ENCODE results near the gene RGS1. TPM values are rescaled to one million over a fixed set of nuclear protein-coding genes. Genes with fewer than 3 reads are reported as not detected.

The RGS1 gene
- total RNA-seq, 1 donor from 2014 or later = not detected

DNA sequence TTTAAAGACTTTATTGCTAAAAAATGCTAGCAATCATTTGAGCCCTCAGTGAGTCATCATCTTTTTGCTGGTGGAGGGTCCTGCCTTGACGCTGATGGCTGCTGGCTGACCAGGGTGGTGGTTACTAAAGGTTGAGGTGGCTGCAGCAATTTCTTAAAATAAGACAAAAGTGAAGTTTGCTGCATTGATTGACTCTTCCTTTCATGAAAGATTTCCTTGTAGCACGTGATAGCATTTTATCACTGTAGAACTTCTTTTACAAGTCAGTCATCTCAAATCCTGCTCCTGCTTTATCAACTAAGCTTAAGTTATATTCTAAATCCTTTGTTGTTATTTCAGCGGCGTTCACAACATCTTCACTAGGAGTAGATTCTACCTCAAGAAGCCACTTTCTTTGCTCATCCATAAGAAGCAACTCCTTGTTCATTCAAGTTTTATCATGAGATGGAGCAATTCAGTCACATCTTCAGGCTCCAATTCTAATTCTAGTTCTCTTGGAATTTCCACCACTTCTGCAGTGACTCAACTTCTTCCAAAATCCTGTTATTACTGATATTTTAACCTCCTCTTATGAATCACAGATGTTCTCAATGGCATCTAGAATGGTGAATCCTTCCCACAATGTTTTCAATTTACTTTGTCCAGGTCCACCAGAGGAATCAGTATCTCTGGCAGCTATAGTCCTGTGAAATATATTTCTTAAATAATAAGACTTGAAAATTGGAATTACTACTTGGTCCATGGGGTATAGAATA is 17.6 kb upstream of the RGS1 start:
- no peaks in the 10 kb centered on the region for H3K27me3 ChIP-seq (ENCODE audit: control insufficient read depth, insufficient read depth, low read length)
- FAIRE-seq (no peak), DNase-seq (ENCODE audit: low read depth) (no peak)
- no peak overlapping the region for H3K4me3 ChIP-seq (ENCODE audit: low read depth, low read length)
- H3K36me3 ChIP-seq (ENCODE audit: control insufficient read depth, insufficient read depth, low read length) = no peaks in the 10 kb centered on the region
- TF ChIP-seq, protein P1, sequence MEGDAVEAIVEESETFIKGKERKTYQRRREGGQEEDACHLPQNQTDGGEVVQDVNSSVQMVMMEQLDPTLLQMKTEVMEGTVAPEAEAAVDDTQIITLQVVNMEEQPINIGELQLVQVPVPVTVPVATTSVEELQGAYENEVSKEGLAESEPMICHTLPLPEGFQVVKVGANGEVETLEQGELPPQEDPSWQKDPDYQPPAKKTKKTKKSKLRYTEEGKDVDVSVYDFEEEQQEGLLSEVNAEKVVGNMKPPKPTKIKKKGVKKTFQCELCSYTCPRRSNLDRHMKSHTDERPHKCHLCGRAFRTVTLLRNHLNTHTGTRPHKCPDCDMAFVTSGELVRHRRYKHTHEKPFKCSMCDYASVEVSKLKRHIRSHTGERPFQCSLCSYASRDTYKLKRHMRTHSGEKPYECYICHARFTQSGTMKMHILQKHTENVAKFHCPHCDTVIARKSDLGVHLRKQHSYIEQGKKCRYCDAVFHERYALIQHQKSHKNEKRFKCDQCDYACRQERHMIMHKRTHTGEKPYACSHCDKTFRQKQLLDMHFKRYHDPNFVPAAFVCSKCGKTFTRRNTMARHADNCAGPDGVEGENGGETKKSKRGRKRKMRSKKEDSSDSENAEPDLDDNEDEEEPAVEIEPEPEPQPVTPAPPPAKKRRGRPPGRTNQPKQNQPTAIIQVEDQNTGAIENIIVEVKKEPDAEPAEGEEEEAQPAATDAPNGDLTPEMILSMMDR (IDR thresholded peaks at IDR 0.05; ENCODE audit: insufficient read depth, low read length, severe bottlenecking) = no peak

DNA sequence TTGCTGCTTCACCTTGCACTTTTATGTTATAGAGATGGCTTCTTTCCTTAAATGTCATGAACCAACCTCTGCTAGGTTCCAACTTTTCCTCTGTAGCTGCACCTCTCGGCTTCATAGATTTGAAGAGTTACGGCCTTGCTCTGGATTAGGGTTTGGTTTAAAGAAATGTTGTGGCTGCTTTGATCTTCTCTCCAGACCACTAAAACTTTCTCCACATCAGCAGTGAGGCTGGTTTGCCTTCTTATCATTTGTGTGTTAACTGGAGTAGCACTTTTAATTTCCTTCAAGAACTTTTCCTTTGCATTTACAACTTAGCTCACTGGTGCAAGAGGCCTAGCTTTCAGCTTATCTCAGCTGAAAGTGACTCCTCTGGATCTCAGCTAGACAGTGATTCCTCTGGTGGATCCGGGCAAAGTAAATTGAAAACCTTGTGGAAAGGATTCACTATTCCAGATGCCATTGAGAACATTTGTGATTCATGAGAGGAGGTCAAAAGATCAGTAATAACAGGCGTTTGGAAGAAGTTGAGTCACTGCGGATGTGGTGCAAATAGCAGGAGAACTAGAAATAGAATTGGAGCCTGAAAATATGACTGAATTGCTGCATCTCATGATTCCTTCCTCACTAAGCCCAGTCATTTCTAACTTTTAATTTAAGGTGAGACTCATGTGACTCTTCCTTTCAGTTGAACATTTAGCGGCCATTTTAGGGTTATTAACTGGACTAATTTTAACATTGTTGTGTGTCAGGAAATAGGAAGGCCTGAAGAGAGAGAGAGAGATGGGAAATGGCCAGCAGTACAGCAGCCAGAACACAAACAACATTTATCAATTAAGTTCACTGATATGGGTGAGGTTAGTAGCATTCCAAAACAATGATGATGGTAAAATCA is 16.2 kb upstream of the RGS1 start:
- H3K4me3 ChIP-seq (ENCODE audit: low read depth, low read length) = no peak overlapping the region
- peak; percentile 86 for DNase-seq (ENCODE audit: low read depth)
- no peaks in the 10 kb centered on the region for H3K27me3 ChIP-seq (ENCODE audit: control insufficient read depth, insufficient read depth, low read length)
- FAIRE-seq = no peak
- no peaks in the 10 kb centered on the region for H3K36me3 ChIP-seq (ENCODE audit: control insufficient read depth, insufficient read depth, low read length)
- TF ChIP-seq, protein P1 (IDR thresholded peaks at IDR 0.05; ENCODE audit: insufficient read depth, low read length, severe bottlenecking) = no peak

DNA sequence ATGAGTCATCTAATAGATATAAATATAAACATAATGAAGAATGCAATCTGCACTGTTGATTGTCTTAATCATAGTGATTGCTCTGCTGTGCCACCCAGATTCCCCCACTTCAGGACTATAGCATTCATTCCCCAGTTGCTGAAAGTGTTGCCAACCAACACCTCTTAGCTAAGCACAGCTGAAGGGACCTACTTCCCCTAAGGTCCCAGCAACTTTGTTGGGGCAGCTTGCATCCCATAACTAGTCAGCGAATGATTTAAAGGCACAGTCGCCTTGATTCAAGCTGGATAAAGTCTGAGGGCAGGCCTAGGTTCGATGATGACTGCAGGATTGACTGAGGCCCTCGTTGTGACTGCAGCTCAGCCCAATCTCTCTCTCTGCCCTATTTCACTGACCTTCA is 14.3 kb upstream of the RGS1 start:
- no peak for FAIRE-seq
- no peaks in the 10 kb centered on the region for H3K27me3 ChIP-seq (ENCODE audit: control insufficient read depth, insufficient read depth, low read length)
- no peaks in the 10 kb centered on the region for H3K36me3 ChIP-seq (ENCODE audit: control insufficient read depth, insufficient read depth, low read length)
- DNase-seq (ENCODE audit: low read depth) = no peak
- H3K4me3 ChIP-seq (ENCODE audit: low read depth, low read length) = no peak overlapping the region
- TF ChIP-seq, protein P1 (IDR thresholded peaks at IDR 0.05; ENCODE audit: insufficient read depth, low read length, severe bottlenecking) = no peak

DNA sequence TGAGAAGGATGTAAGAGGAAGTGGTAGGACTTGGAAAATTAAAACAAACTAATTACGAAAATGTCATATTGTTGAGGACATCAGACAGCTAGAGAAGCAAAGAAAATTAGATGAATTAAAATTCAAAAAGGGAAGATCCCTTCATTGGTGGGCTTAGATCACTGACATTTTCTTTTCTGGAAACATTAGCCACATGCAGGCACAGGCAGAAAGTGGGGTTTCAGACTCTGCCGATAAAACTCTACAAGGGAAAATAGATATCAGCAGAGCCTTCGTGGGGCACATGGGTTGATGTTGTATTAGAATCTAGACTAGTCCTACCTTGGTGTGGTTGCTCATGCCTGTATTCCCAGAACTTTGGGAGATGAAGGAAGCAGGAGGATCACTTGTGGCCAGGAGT is 12.4 kb upstream of the RGS1 start:
- TF ChIP-seq, protein P1 (IDR thresholded peaks at IDR 0.05; ENCODE audit: insufficient read depth, low read length, severe bottlenecking) = no peak
- H3K27me3 ChIP-seq (ENCODE audit: control insufficient read depth, insufficient read depth, low read length) = no peaks in the 10 kb centered on the region
- H3K36me3 ChIP-seq (ENCODE audit: control insufficient read depth, insufficient read depth, low read length) = no peaks in the 10 kb centered on the region
- FAIRE-seq = no peak
- no peak for DNase-seq (ENCODE audit: low read depth)
- no peak overlapping the region for H3K4me3 ChIP-seq (ENCODE audit: low read depth, low read length)

DNA sequence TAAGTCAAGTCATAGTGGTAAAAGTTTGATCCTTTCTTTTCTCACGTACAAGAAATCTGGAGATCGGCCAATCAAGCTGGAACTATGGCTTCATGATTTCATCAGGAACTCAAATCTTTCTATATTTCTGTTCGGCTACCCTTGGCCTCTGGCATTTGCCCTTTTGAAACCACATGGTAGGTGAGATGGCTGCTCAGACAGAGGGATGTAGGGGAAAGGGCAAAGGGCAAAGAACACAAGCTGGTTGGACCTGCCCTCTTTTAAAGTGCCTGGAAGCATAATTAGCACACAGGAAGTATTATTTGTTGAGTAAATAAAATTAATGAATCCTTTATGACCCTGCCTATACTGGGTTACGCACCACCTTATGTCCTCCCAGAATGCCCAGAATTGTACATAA is 11.5 kb upstream of the RGS1 start:
- no peaks in the 10 kb centered on the region for H3K36me3 ChIP-seq (ENCODE audit: control insufficient read depth, insufficient read depth, low read length)
- TF ChIP-seq, protein P1 (IDR thresholded peaks at IDR 0.05; ENCODE audit: insufficient read depth, low read length, severe bottlenecking) = no peak
- H3K27me3 ChIP-seq (ENCODE audit: control insufficient read depth, insufficient read depth, low read length) = no peaks in the 10 kb centered on the region
- DNase-seq (ENCODE audit: low read depth) (no peak), FAIRE-seq (no peak)
- no peak overlapping the region for H3K4me3 ChIP-seq (ENCODE audit: low read depth, low read length)

All from bronchial epithelial cell (primary cell).